Measurements from ENCODE around the gene FRMD4A.

- no peak for TF ChIP-seq POLR2AphosphoS5 (IDR thresholded peaks at IDR 0.05)
- TF ChIP-seq, protein P1, sequence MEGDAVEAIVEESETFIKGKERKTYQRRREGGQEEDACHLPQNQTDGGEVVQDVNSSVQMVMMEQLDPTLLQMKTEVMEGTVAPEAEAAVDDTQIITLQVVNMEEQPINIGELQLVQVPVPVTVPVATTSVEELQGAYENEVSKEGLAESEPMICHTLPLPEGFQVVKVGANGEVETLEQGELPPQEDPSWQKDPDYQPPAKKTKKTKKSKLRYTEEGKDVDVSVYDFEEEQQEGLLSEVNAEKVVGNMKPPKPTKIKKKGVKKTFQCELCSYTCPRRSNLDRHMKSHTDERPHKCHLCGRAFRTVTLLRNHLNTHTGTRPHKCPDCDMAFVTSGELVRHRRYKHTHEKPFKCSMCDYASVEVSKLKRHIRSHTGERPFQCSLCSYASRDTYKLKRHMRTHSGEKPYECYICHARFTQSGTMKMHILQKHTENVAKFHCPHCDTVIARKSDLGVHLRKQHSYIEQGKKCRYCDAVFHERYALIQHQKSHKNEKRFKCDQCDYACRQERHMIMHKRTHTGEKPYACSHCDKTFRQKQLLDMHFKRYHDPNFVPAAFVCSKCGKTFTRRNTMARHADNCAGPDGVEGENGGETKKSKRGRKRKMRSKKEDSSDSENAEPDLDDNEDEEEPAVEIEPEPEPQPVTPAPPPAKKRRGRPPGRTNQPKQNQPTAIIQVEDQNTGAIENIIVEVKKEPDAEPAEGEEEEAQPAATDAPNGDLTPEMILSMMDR (IDR thresholded peaks at IDR 0.05), result no peak
These were observed 262.0 kb downstream of the FRMD4A start for GRCh38 chr10:14068601-14069250.

Data from stomach (tissue), 4 donors.